PC-3 (cell line): ENCODE measurements around the gene MSANTD7. TPM values are rescaled to one million over a fixed set of nuclear protein-coding genes. Genes with fewer than 3 reads are reported as not detected.

Experiments used
- ATAC-seq: fragments of 200-7000 bp; cut with Tn5 transposase; 2 replicates; pipeline ENCODE4 v1.9.1; 2020; ENCODE audit warnings: mild to moderate bottlenecking, moderate library complexity
- BruUV-seq: library from RNA; stranded (reverse); fragments of 400-500 nt; replicated peaks from 2 replicates; lab custom pipeline; 2021; lab: Mats Ljungman, UMichigan
- CTCF ChIA-PET: fragments of 300-600 bp; sonication (Branson Sonifier 250); formaldehyde crosslinking; loops from one replicate; lab custom pipeline; 2022; ENCODE audit warnings: antibody characterized with exemption; lab: Charles Lee
- POLR2A ChIA-PET: fragments of 300-600 bp; sonication (Branson Sonifier 250); formaldehyde crosslinking; loops from one replicate; lab custom pipeline; 2022; ENCODE audit warnings: antibody characterized with exemption; ENCODE audit not compliant: unreplicated experiment; lab: Charles Lee
- DNase-seq: peaks from one replicate; pipeline ENCODE4 v3.0.0-alpha.2; 2015
- H2AFZ ChIP-seq: fragments of 300-600 bp; sonication (generic); 2 replicates; pipeline ENCODE4 v1.6.0; 2016; ENCODE audit warnings: antibody characterized with exemption, low read length
- H3F3A ChIP-seq: fragments of 300-600 bp; sonication (generic); one replicate; pipeline ENCODE4 v1.6.0; 2017; ENCODE audit warnings: antibody characterized with exemption, low read length, control low read depth, mild to moderate bottlenecking; ENCODE audit not compliant: unreplicated experiment
- H3K27ac ChIP-seq: fragments of 300-600 bp; sonication (generic); 2 replicates; pipeline ENCODE4 v1.5.1; 2016; ENCODE audit warnings: mild to moderate bottlenecking, low read length
- H3K27me3 ChIP-seq: fragments of 300-600 bp; sonication (generic); 2 replicates; pipeline ENCODE4 v1.6.1; 2016; ENCODE audit warnings: low read length, mixed read lengths
- H3K36me3 ChIP-seq: fragments of 300-600 bp; sonication (generic); 2 replicates; pipeline ENCODE4 v1.6.1; 2016; ENCODE audit warnings: low read depth, mixed run types, low read length, mixed read lengths
- H3K4me1 ChIP-seq: fragments of 300-600 bp; sonication (generic); 2 replicates; pipeline ENCODE4 v1.5.1; 2016; ENCODE audit warnings: low read length; ENCODE audit not compliant: insufficient read depth
- H3K4me2 ChIP-seq: fragments of 300-600 bp; sonication (generic); 2 replicates; pipeline ENCODE4 v1.6.0; 2016; ENCODE audit warnings: low read length
- H3K4me3 ChIP-seq: fragments of 300-600 bp; sonication (generic); 2 replicates; pipeline ENCODE4 v1.5.1; 2016; ENCODE audit warnings: mild to moderate bottlenecking, low read length, mixed read lengths
- H3K79me2 ChIP-seq: fragments of 300-600 bp; sonication (generic); 2 replicates; pipeline ENCODE4 v1.6.1; 2017; ENCODE audit warnings: low read length, mixed read lengths
- H3K9ac ChIP-seq: fragments of 300-600 bp; sonication (generic); 2 replicates; pipeline ENCODE4 v1.6.0; 2016; ENCODE audit warnings: mild to moderate bottlenecking, low read length
- H3K9me2 ChIP-seq: fragments of 300-600 bp; sonication (generic); replicated peaks from 2 replicates; pipeline ENCODE4 v1.6.1; 2016; ENCODE audit warnings: mixed run types, low read length, mixed read lengths
- H3K9me3 ChIP-seq: fragments of 300-600 bp; sonication (generic); 2 replicates; pipeline ENCODE4 v1.6.1; 2016; ENCODE audit warnings: low read length, mixed read lengths
- H4K20me1 ChIP-seq: fragments of 300-600 bp; sonication (generic); 2 replicates; pipeline ENCODE4 v1.6.1; 2016; ENCODE audit warnings: low read length, mixed read lengths
- EZH2 ChIP-seq: fragments of 300-600 bp; sonication (generic); IDR thresholded peaks from one replicate; pipeline ENCODE4 v1.6.1; 2017; ENCODE audit warnings: antibody characterized with exemption, mild to moderate bottlenecking, low read length; ENCODE audit not compliant: unreplicated experiment
- EZH2phosphoT487 ChIP-seq: fragments of 300-600 bp; sonication (generic); IDR thresholded peaks from 2 replicates; pipeline ENCODE4 v1.6.1; 2018; ENCODE audit warnings: mild to moderate bottlenecking, antibody characterized with exemption, low read length, borderline replicate concordance
- intact Hi-C: fragments of 100-400 bp; cut with micrococcal nuclease; formaldehyde crosslinking; loops from 2 replicates; pipeline ENCODE4 v1.9.0; 2023
- total RNA-seq: library from RNA; depleted of rRNA; stranded (reverse); fragments of >200 nt; gene quantifications from 2 replicates; pipeline ENCODE4 v1.2.3, GENCODE V29; 2014
- TF ChIP-seq, protein P1 (sequence below): fragments of 300-600 bp; sonication (generic); conservative IDR thresholded peaks from 2 replicates; pipeline ENCODE4 v1.5.1; 2017; ENCODE audit warnings: antibody characterized with exemption, low read depth, mild to moderate bottlenecking, low read length

MSANTD7 gene
- total RNA-seq, 1 experiment from 2014 or later, result 10.7 TPM

DNA sequence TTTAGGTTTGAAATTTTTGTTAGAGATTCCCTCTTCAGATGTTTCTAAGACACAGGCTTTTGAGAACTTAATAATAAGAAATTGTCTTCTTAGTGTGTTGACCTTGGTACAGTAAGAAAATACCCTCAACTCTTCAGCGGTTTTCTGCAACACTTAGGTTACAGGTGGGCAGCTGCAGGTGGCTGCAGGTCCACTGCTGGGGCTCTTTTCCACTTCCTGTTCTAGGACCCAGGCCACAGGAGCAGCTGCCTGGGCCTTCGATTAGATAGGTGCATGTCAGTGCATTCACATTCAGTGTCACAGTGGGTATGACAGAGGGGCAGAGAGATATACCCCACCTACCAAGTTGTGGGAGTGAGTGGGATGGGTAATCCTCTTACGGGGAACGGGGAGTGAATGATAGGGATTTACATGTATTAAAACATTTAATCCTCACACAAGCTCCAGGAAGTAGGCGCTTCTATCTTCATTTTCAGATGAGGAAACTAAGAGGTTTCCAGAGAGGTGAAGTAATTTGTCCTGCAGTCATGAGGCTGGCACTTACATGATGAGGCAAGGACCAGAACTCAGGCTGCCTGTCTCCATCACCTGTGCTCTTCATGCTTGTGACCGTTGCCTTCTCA, 20.3 kb downstream of the MSANTD7 start:
- no peak overlapping the region for H3K9ac ChIP-seq
- H3K9me3 ChIP-seq, result no peaks in the 10 kb centered on the region
- no peak overlapping the region for H2AFZ ChIP-seq
- H3K79me2 ChIP-seq, result no peaks in the 10 kb centered on the region
- no peak overlapping the region for H3K4me3 ChIP-seq
- no peak overlapping the region for H3K27ac ChIP-seq
- TF ChIP-seq EZH2 (no peak), EZH2phosphoT487 (no peak)
- TF ChIP-seq, protein P1, sequence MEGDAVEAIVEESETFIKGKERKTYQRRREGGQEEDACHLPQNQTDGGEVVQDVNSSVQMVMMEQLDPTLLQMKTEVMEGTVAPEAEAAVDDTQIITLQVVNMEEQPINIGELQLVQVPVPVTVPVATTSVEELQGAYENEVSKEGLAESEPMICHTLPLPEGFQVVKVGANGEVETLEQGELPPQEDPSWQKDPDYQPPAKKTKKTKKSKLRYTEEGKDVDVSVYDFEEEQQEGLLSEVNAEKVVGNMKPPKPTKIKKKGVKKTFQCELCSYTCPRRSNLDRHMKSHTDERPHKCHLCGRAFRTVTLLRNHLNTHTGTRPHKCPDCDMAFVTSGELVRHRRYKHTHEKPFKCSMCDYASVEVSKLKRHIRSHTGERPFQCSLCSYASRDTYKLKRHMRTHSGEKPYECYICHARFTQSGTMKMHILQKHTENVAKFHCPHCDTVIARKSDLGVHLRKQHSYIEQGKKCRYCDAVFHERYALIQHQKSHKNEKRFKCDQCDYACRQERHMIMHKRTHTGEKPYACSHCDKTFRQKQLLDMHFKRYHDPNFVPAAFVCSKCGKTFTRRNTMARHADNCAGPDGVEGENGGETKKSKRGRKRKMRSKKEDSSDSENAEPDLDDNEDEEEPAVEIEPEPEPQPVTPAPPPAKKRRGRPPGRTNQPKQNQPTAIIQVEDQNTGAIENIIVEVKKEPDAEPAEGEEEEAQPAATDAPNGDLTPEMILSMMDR, result no peak
- H3K4me1 ChIP-seq, result no peaks in the 10 kb centered on the region
- H3K9me2 ChIP-seq, result no peaks in the 10 kb centered on the region
- POLR2A ChIA-PET, result no interaction called here
- no peak overlapping the region for H3K4me2 ChIP-seq
- no peaks in the 10 kb centered on the region for H3F3A ChIP-seq
- ATAC-seq (no peak), DNase-seq (no peak)
- no peaks in the 10 kb centered on the region for H3K27me3 ChIP-seq
- BruUV-seq, result no TSS peak
- intact Hi-C loops, result no loop called here
- CTCF ChIA-PET, result no interaction called here
- H3K36me3 ChIP-seq, result no peaks in the 10 kb centered on the region
- H4K20me1 ChIP-seq, result no peaks in the 10 kb centered on the region

DNA sequence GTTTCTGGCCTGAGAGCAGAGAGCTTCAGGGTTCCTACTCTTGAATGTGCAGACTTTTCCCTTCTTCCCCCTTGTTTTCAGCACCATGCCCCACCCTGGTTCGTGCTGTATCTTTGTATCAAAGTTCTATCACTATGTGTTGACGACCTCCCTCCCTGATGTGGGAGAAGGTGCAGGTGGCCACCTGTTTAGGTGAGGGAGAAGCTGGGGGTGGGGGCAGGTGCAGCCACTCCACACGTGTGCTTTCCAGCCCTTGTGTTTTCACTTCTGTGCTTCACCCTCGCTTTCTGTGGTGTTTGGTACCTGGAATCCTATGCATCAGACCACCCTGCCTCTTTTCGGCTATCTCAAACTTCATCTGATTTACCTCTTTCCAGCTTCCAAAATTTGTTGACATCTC, 20.9 kb downstream of the MSANTD7 start:
- TF ChIP-seq EZH2phosphoT487 (no peak), EZH2 (no peak)
- TF ChIP-seq, protein P1, result no peak
- no peak overlapping the region for H3K27ac ChIP-seq
- DNase-seq (no peak), ATAC-seq (no peak)
- no peak overlapping the region for H3K4me2 ChIP-seq
- H3K4me1 ChIP-seq, result no peaks in the 10 kb centered on the region
- no peaks in the 10 kb centered on the region for H3F3A ChIP-seq
- H3K79me2 ChIP-seq, result no peaks in the 10 kb centered on the region
- H3K27me3 ChIP-seq, result no peaks in the 10 kb centered on the region
- no peak overlapping the region for H3K9ac ChIP-seq
- H2AFZ ChIP-seq, result no peak overlapping the region
- H3K9me3 ChIP-seq, result no peaks in the 10 kb centered on the region
- intact Hi-C loops, result no loop called here
- no peaks in the 10 kb centered on the region for H4K20me1 ChIP-seq
- POLR2A ChIA-PET, result no interaction called here
- no peaks in the 10 kb centered on the region for H3K36me3 ChIP-seq
- no peaks in the 10 kb centered on the region for H3K9me2 ChIP-seq
- no TSS peak for BruUV-seq
- no peak overlapping the region for H3K4me3 ChIP-seq
- CTCF ChIA-PET, result no interaction called here

DNA sequence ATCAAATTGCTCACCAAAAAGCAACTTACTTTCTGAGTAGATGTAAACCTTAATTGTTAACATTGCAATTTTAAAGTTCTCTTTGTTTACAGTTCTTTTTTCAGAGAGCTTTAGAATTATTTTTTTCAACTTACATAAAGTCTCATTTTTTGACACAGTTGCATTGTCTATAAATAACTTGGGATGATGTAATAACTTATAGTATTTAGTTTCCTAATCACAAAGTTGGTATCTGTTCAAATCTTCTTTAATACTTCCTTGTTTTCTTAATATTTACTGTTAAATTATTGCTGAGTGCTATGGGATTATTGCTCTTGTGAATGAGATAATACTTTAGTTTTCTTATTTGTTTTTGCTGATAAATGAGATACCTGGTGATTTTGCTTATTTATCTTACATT, 21.7 kb downstream of the MSANTD7 start:
- ChIA-PET CTCF (no interaction called here), POLR2A (no interaction called here)
- intact Hi-C loops, result no loop called here
- no peaks in the 10 kb centered on the region for H3K27me3 ChIP-seq
- H3F3A ChIP-seq, result no peaks in the 10 kb centered on the region
- no peak overlapping the region for H3K27ac ChIP-seq
- H3K9ac ChIP-seq, result no peak overlapping the region
- no peak for ATAC-seq
- no peak overlapping the region for H2AFZ ChIP-seq
- H3K4me2 ChIP-seq, result no peak overlapping the region
- no peaks in the 10 kb centered on the region for H3K79me2 ChIP-seq
- H3K4me3 ChIP-seq, result no peak overlapping the region
- H3K9me2 ChIP-seq, result no peaks in the 10 kb centered on the region
- no TSS peak for BruUV-seq
- H3K9me3 ChIP-seq, result no peaks in the 10 kb centered on the region
- H4K20me1 ChIP-seq, result no peaks in the 10 kb centered on the region
- no peaks in the 10 kb centered on the region for H3K36me3 ChIP-seq
- TF ChIP-seq, protein P1, result no peak
- no peak for TF ChIP-seq EZH2phosphoT487
- TF ChIP-seq EZH2, result no peak
- no peaks in the 10 kb centered on the region for H3K4me1 ChIP-seq
- DNase-seq, result no peak
